ENCODE results near the gene RUNDC1.
"Not testable (repeated sequence)": the region's sequence is repeated elsewhere in the genome, so short reads cannot be mapped to it uniquely, and the experiment has no call there.

RUNDC1 gene

DNA sequence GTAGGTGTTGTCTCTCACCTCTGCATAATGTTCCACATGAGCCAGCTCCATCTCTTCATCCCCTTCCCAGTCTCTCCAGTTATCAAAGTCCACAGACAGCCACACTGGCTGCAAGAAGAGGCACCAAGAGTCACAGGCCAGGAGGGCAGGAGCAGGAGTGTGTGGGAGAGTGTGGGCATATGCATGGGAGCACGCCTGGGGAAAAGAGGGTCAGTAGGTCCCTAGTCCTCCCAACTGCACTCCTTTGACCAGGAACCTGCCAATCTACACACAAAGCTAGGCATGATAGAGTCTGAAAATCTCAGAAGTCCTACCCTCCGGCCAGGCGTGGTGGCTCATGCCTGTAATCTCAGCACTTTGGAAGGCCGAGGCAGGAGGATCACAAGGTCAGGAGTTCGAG lies 8.8 kb upstream of the RUNDC1 start:
- Histone ChIP-seq H3K9me3 (ENCODE audit: control insufficient read depth, low read length) (no peaks in the 10 kb centered on the region), H3K4me3 (ENCODE audit: insufficient read depth, low read depth, low read length, poor library complexity, severe bottlenecking) (no peak overlapping the region), H3K27me3 (replicated peaks; ENCODE audit: control insufficient read depth, insufficient read depth, low read length, poor library complexity, severe bottlenecking) (no peaks in the 10 kb centered on the region), H3K27ac (ENCODE audit: insufficient read depth, low read length, poor library complexity, severe bottlenecking) (no peak overlapping the region), H3K36me3 (ENCODE audit: control insufficient read depth, insufficient read depth, low read length) (no peaks in the 10 kb centered on the region), H3K4me1 (ENCODE audit: control insufficient read depth, insufficient read depth, low read length, poor library complexity, severe bottlenecking) (no peaks in the 10 kb centered on the region)
- DNase-seq = no peak

DNA sequence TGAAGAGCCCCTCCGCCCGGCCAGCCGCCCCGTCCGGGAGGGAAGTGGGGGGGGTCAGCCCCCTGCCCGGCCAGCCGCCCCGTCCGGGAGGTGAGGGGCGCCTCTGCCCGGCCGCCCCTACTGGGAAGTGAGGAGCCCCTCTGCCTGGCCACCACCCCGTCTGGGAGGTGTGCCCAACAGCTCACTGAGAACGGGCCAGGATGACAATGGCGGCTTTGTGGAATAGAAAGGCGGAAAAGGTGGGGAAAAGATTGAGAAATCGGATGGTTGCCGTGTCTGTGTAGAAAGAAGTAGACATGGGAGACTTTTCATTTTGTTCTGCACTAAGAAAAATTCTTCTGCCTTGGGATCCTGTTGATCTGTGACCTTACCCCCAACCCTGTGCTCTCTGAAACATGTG lies 7.0 kb upstream of the RUNDC1 start:
- H3K36me3 ChIP-seq (ENCODE audit: control insufficient read depth, insufficient read depth, low read length); H3K9me3 ChIP-seq (ENCODE audit: control insufficient read depth, low read length); H3K27ac ChIP-seq (ENCODE audit: insufficient read depth, low read length, poor library complexity, severe bottlenecking); H3K4me3 ChIP-seq (ENCODE audit: insufficient read depth, low read depth, low read length, poor library complexity, severe bottlenecking); H3K27me3 ChIP-seq (replicated peaks; ENCODE audit: control insufficient read depth, insufficient read depth, low read length, poor library complexity, severe bottlenecking); H3K4me1 ChIP-seq (ENCODE audit: control insufficient read depth, insufficient read depth, low read length, poor library complexity, severe bottlenecking); DNase-seq: not testable (repeated sequence)

DNA sequence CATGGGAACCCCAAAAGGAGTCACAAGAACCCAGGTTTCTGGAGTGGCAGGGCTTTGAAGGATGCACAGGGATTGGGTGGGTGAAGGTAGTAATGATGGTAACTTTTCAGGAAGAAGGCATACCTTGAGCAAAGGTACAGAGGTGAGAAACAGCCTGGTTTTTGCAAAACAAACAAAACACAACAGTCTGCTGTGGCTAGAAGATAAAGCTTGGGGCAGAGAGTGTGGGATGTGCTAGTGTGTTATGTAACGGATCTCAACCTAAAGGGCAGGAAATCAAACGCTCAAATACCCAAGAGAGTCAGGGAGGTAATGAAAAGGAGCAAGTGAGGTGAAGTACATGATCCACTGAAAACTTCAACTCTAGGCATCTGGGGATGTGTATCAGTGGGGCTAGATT lies 5.1 kb upstream of the RUNDC1 start:
- no peaks in the 10 kb centered on the region for H3K36me3 ChIP-seq (ENCODE audit: control insufficient read depth, insufficient read depth, low read length)
- DNase-seq = no peak
- no peaks in the 10 kb centered on the region for H3K9me3 ChIP-seq (ENCODE audit: control insufficient read depth, low read length)
- H3K27me3 ChIP-seq (replicated peaks; ENCODE audit: control insufficient read depth, insufficient read depth, low read length, poor library complexity, severe bottlenecking) = no peaks in the 10 kb centered on the region
- no peak overlapping the region for H3K27ac ChIP-seq (ENCODE audit: insufficient read depth, low read length, poor library complexity, severe bottlenecking)
- peaks cover 4% of the 10 kb centered on the region for H3K4me1 ChIP-seq (ENCODE audit: control insufficient read depth, insufficient read depth, low read length, poor library complexity, severe bottlenecking)
- H3K4me3 ChIP-seq (ENCODE audit: insufficient read depth, low read depth, low read length, poor library complexity, severe bottlenecking) = no peak overlapping the region

DNA sequence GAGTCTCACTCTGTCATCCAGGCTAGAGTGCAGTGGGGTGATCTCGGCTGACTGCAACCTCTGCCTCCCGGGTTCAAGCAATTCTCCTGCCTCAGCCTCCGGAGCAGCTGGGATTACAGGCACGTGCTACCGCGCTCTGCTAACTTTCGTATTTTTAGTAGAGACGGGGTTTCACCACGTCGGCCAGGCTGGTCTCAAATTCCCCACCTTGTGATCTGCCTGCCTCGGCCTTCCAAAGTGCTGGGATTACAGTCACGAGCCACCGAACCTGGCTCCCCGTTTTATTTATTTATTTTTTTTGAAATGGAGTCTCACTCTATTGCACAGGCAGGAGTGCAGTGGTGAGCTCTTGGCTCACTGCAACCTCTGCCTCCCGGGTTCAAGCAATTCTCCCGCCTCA lies 4.7 kb upstream of the RUNDC1 start:
- not testable (repeated sequence) for H3K27ac ChIP-seq (ENCODE audit: insufficient read depth, low read length, poor library complexity, severe bottlenecking); H3K4me3 ChIP-seq (ENCODE audit: insufficient read depth, low read depth, low read length, poor library complexity, severe bottlenecking); H3K4me1 ChIP-seq (ENCODE audit: control insufficient read depth, insufficient read depth, low read length, poor library complexity, severe bottlenecking); H3K36me3 ChIP-seq (ENCODE audit: control insufficient read depth, insufficient read depth, low read length); H3K27me3 ChIP-seq (replicated peaks; ENCODE audit: control insufficient read depth, insufficient read depth, low read length, poor library complexity, severe bottlenecking); DNase-seq; H3K9me3 ChIP-seq (ENCODE audit: control insufficient read depth, low read length)

DNA sequence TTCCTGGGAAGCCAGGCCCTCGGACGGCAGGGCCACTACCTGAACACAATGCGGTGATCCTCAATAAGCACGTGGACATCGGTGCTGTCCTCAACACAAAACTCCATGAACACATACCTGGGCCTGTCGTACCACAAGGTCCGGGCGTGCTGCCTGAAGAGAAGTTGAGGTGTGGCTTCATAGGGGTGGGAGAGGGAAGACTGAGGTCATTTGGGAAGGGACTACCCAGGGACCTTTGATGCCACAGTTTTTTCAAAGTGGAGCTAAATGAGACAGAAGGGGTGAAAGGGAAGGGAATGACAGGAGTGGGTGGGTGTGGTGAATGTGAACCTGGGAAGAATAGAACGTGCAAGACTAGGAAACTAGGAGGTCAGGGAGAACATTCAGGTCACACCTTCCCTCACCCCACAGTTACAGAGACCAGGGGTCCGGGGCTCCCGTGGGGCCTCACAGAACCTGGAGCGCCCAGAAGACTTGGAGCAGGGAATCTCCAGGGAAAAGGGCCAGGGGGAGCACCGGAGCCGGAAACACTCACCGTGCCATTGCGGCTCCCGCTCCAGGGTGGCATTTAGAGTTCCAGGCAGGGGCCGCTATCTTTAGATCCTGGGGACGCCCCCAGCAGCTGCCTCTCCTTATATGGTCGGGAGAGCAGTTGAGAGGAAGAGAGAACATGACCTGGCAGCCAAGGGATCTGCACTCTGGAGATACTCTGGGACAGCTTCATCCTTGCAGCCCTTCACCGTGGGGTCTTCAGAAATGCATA lies 673 bp upstream of the RUNDC1 start, which contains the start of gene PTGES3L:
PTGES3L (minus strand) TSS at position 570 of the 763 bp plus-strand sequence; CDS start at position 543, 27 bp downstream.
- Histone ChIP-seq H3K4me3 (ENCODE audit: insufficient read depth, low read depth, low read length, poor library complexity, severe bottlenecking) (peak within 1 kb of the TSS; percentile 89), H3K27ac (ENCODE audit: insufficient read depth, low read length, poor library complexity, severe bottlenecking) (peak within 1 kb of the TSS; percentile 78), H3K36me3 (ENCODE audit: control insufficient read depth, insufficient read depth, low read length) (no peaks in the 10 kb centered on the region), H3K4me1 (ENCODE audit: control insufficient read depth, insufficient read depth, low read length, poor library complexity, severe bottlenecking) (peaks cover 13% of the 10 kb centered on the region), H3K27me3 (replicated peaks; ENCODE audit: control insufficient read depth, insufficient read depth, low read length, poor library complexity, severe bottlenecking) (no peaks in the 10 kb centered on the region), H3K9me3 (ENCODE audit: control insufficient read depth, low read length) (no peaks in the 10 kb centered on the region)
- DNase-seq = peak in 2 of 3 donors; percentile 2 to 7

DNA sequence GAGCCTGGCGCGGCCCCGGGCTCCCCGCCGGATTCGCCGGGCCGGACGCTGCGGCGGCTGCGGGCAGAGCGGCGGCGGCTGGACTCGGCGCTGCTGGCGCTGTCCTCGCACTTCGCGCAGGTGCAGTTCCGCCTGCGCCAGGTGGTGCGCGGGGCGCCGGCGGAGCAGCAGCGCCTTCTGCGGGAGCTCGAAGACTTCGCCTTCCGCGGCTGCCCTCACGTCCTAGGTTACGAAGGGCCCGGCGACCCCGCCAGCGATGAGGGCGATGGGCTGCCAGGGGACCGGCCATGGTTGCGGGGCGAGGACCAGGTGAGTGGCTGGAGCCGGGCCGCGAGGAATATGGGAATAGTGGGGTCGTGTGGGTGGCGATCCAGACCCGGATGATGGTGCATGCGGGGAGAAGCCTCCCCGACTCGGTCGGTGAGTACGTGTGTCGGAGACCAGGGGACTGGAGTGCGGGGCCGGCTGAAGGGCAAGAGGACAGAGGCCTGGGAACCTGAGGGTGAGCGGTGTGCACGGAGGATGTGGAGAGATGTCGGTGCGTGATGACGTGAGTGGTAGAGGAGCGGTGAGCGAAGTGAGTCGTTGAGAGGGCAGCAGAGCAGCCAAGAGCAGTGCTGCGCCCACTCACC lies 517 bp downstream of the RUNDC1 start:
- Histone ChIP-seq H3K4me1 (ENCODE audit: control insufficient read depth, insufficient read depth, low read length, poor library complexity, severe bottlenecking) (peaks cover 13% of the 10 kb centered on the region), H3K4me3 (ENCODE audit: insufficient read depth, low read depth, low read length, poor library complexity, severe bottlenecking) (peak overlapping the region; percentile 89), H3K36me3 (ENCODE audit: control insufficient read depth, insufficient read depth, low read length) (peaks cover 9% of the 10 kb centered on the region), H3K27ac (ENCODE audit: insufficient read depth, low read length, poor library complexity, severe bottlenecking) (peak overlapping the region; percentile 78), H3K9me3 (ENCODE audit: control insufficient read depth, low read length) (no peaks in the 10 kb centered on the region), H3K27me3 (replicated peaks; ENCODE audit: control insufficient read depth, insufficient read depth, low read length, poor library complexity, severe bottlenecking) (no peaks in the 10 kb centered on the region)
- peak in 2 of 3 donors; percentile 11 to 49 for DNase-seq

DNA sequence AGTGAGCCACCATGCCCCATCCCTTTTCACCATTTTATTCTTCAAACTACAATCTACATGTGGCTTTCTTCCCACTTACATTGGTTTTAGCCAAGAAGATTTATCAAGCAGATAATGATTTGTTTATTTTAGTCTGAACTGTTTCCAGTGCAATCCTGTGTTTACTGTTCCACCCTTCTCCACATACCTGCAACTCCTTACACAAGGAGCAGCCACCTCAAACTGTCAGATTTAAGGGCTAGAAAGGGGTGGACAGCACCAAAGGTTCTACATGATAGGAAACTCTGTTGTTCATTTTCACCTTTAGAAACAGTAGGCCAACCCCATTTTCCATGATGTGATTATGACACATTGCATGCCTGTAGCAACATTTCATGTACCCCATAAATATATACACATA lies 1.9 kb downstream of the RUNDC1 start:
- DNase-seq = no peak
- H3K4me1 ChIP-seq (ENCODE audit: control insufficient read depth, insufficient read depth, low read length, poor library complexity, severe bottlenecking) = peaks cover 13% of the 10 kb centered on the region
- H3K9me3 ChIP-seq (ENCODE audit: control insufficient read depth, low read length) = no peaks in the 10 kb centered on the region
- no peak overlapping the region for H3K27ac ChIP-seq (ENCODE audit: insufficient read depth, low read length, poor library complexity, severe bottlenecking)
- no peak overlapping the region for H3K4me3 ChIP-seq (ENCODE audit: insufficient read depth, low read depth, low read length, poor library complexity, severe bottlenecking)
- H3K27me3 ChIP-seq (replicated peaks; ENCODE audit: control insufficient read depth, insufficient read depth, low read length, poor library complexity, severe bottlenecking) = no peaks in the 10 kb centered on the region
- H3K36me3 ChIP-seq (ENCODE audit: control insufficient read depth, insufficient read depth, low read length) = peaks cover 15% of the 10 kb centered on the region

DNA sequence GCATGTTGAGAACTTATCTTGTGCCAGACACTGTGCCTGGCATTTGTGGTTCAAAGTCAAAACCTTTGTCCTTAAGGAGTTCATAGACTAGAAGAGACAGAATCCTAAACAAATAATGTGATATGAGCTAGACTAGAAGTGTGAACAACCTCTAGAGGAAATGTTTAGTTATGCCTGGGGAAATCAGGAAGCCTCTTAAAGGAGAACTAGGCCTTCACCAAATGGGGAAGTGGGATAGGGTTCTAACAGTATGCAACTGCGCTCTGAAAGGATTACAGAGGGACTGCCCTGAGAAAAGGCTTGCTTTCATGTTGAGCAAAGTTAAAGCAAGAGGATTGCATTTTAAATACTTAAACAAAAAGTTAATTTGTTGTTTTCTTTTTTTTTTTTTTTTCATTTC lies 4.9 kb downstream of the RUNDC1 start:
- no peaks in the 10 kb centered on the region for H3K27me3 ChIP-seq (replicated peaks; ENCODE audit: control insufficient read depth, insufficient read depth, low read length, poor library complexity, severe bottlenecking)
- no peak overlapping the region for H3K4me3 ChIP-seq (ENCODE audit: insufficient read depth, low read depth, low read length, poor library complexity, severe bottlenecking)
- no peaks in the 10 kb centered on the region for H3K9me3 ChIP-seq (ENCODE audit: control insufficient read depth, low read length)
- peaks cover 9% of the 10 kb centered on the region for H3K4me1 ChIP-seq (ENCODE audit: control insufficient read depth, insufficient read depth, low read length, poor library complexity, severe bottlenecking)
- peaks cover 42% of the 10 kb centered on the region for H3K36me3 ChIP-seq (ENCODE audit: control insufficient read depth, insufficient read depth, low read length)
- DNase-seq = no peak
- H3K27ac ChIP-seq (ENCODE audit: insufficient read depth, low read length, poor library complexity, severe bottlenecking) = no peak overlapping the region

DNA sequence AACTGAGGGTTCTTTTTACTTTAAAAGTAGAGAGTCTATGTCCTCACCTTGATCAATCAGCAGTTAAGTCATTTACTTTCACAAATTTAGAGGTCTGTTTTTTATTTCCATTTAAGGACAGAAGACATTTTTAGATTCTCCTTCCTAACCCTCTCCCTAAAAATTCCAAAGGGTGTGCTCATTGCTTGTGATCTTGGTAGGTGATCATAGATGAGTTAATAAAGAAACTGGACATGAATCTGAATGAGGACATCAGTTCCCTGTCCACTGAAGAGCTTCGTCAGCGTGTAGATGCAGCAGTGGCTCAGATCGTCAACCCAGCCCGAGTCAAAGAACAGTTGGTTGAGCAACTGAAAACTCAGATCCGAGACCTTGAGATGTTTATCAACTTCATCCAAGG lies 8.8 kb downstream of the RUNDC1 start:
- Histone ChIP-seq H3K4me3 (ENCODE audit: insufficient read depth, low read depth, low read length, poor library complexity, severe bottlenecking) (no peak overlapping the region), H3K36me3 (ENCODE audit: control insufficient read depth, insufficient read depth, low read length) (peaks cover 70% of the 10 kb centered on the region), H3K9me3 (ENCODE audit: control insufficient read depth, low read length) (no peaks in the 10 kb centered on the region), H3K27ac (ENCODE audit: insufficient read depth, low read length, poor library complexity, severe bottlenecking) (no peak overlapping the region), H3K4me1 (ENCODE audit: control insufficient read depth, insufficient read depth, low read length, poor library complexity, severe bottlenecking) (no peaks in the 10 kb centered on the region), H3K27me3 (replicated peaks; ENCODE audit: control insufficient read depth, insufficient read depth, low read length, poor library complexity, severe bottlenecking) (no peaks in the 10 kb centered on the region)
- DNase-seq = no peak
